Activated CD4-positive, alpha-beta memory T cell treated with anti-CD3 and anti-CD28 coated beads, Interleukin-2, amount 10 ng/mL, durations not matched to agents 7 days and 5 days (primary cell): ENCODE measurements around the gene DIP2B. TPM values are rescaled to one million over a fixed set of nuclear protein-coding genes. Genes with fewer than 3 reads are reported as not detected.
"Not testable (repeated sequence)": the region's sequence is repeated elsewhere in the genome, so short reads cannot be mapped to it uniquely, and the experiment has no call there.

ENCODE experiments used
- CTCF ChIA-PET: fragments of 350-600 bp; sonication (Branson Sonifier 250); formaldehyde crosslinking; loops from one replicate; lab custom pipeline; 2021; ENCODE audit warnings: antibody characterized with exemption, inconsistent platforms; lab: Charles Lee
- POLR2A ChIA-PET: fragments of 350-600 bp; sonication (Branson Sonifier 250); formaldehyde crosslinking; loops from one replicate; lab custom pipeline; 2021; ENCODE audit warnings: antibody characterized with exemption; lab: Charles Lee
- DNase-seq: peaks from one replicate; pipeline ENCODE4 v3.0.0-alpha.2; 2020
- H3K27ac Mint-ChIP-seq: one replicate; pipeline ENCODE4 v1.8.0; 2021; ENCODE audit warnings: mild to moderate bottlenecking, mixed read lengths
- H3K27me3 Mint-ChIP-seq: one replicate; pipeline ENCODE4 v1.8.0; 2021; ENCODE audit warnings: mixed read lengths
- H3K36me3 Mint-ChIP-seq: one replicate; pipeline ENCODE4 v1.8.0; 2021; ENCODE audit warnings: low read depth, mixed read lengths
- H3K4me1 Mint-ChIP-seq: one replicate; pipeline ENCODE4 v1.8.0; 2021; ENCODE audit warnings: mixed read lengths
- H3K4me3 Mint-ChIP-seq: one replicate; pipeline ENCODE4 v1.8.0; 2021; ENCODE audit warnings: mild to moderate bottlenecking, mixed read lengths
- H3K9me3 Mint-ChIP-seq: one replicate; pipeline ENCODE4 v1.8.0; 2021; ENCODE audit warnings: mixed read lengths
- total RNA-seq, 2 experiments: library from RNA; stranded (reverse); gene quantifications; one replicate each; pipeline ENCODE4 v1.2.3, GENCODE V29; 2021

DIP2B gene
- 10 to 100 TPM; 20.3 to 22.9 TPM for total RNA-seq

- H3K36me3 Mint-ChIP-seq = peaks cover 7% of the 10 kb centered on the region
- H3K4me1 Mint-ChIP-seq = peaks cover 49% of the 10 kb centered on the region
- no peaks in the 10 kb centered on the region for H3K27me3 Mint-ChIP-seq
- POLR2A ChIA-PET = interaction anchor here (0.5 to 6.0 kb wide), 21 partner anchors 9 to 713 kb away, joined by 3 to 44 read pairs (median 5); partner anchors contain the start of genes ATF1, LARP4 and POU6F1
- peak within 1 kb of the TSS; percentile 86 for H3K4me3 Mint-ChIP-seq
- peak; percentile 95 for DNase-seq
- H3K27ac Mint-ChIP-seq = peak within 1 kb of the TSS; percentile 82
- CTCF ChIA-PET = interaction anchor here (0.6 to 8.0 kb wide), 37 partner anchors 10 to 482 kb away, joined by 3 to 156 read pairs (median 4); partner anchors contain the start of gene COX14
- peaks cover 4% of the 10 kb centered on the region for H3K9me3 Mint-ChIP-seq
Observed at GRCh38 chr12:50504798-50505674, at the start of gene DIP2B. Gene DIP2B, plus strand, starts transcription at chr12:50504985. Its CDS starts 156 bp downstream, at chr12:50505141.

DNA sequence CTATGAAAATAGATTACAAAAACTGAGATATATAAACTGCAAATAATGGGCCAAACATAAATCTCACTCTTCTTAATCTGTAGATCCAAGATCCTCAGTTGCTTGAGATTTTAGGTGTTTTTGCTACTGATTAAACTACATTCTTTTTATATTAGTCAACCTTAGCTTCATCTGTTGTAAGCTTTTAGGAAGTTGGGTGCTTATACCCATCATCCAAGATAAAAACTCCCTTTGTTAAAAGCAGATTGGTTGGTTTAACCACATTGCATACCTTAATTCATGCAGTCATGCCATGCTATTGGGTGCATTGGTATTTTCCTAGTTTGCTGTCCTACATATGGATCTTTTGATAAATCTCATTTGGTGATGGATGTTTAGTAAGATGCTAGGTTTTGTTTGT, 46.2 kb upstream of the DIP2B start:
- ChIA-PET POLR2A (no interaction called here), CTCF (no interaction called here)
- Mint-ChIP-seq H3K9me3 (no peaks in the 10 kb centered on the region), H3K27me3 (no peaks in the 10 kb centered on the region), H3K36me3 (peaks cover 47% of the 10 kb centered on the region), H3K4me3 (no peak overlapping the region), H3K27ac (no peak overlapping the region), H3K4me1 (no peaks in the 10 kb centered on the region)
- no peak for DNase-seq

DNA sequence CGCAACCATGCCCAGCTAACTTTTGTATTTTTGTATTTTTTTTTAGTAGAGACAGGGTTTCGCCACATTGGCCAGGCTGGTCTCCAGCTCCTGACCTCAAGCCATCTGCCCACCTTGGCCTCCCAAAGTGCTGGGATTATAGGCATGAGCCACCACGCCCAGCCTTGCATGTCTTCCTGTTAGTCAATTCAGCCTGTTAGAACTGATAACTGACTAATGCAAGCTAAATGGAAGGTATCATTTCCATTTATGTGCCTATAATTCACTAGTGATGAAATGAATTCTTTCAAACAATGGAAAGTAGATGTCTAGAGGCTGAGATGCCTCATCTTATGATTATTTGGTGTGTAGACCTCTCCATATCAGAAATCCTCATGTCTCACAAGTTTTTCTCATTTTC, 37.3 kb upstream of the DIP2B start:
- CTCF ChIA-PET = interaction anchor here (0.6 kb wide), 1 partner anchor 207 kb away, joined by 3 read pairs; no protein-coding TSS in a partner anchor
- Mint-ChIP-seq H3K36me3 (peaks cover 51% of the 10 kb centered on the region), H3K27ac (no peak overlapping the region), H3K4me1 (no peaks in the 10 kb centered on the region), H3K9me3 (peaks cover 3% of the 10 kb centered on the region), H3K4me3 (no peak overlapping the region), H3K27me3 (no peaks in the 10 kb centered on the region)
- DNase-seq = no peak
- POLR2A ChIA-PET = interaction anchor here (0.6 to 1.5 kb wide), 3 partner anchors 14 to 346 kb away, joined by 3 to 4 read pairs (median 3); no protein-coding TSS in a partner anchor

GRCh38 chr12:50477241-50477832, 27.4 kb upstream of the DIP2B start:
- peaks cover 1% of the 10 kb centered on the region for H3K4me1 Mint-ChIP-seq
- H3K27ac Mint-ChIP-seq = no peak overlapping the region
- no peaks in the 10 kb centered on the region for H3K9me3 Mint-ChIP-seq
- ChIA-PET POLR2A (no interaction called here), CTCF (no interaction called here)
- no peak overlapping the region for H3K4me3 Mint-ChIP-seq
- no peak for DNase-seq
- peaks cover 40% of the 10 kb centered on the region for H3K36me3 Mint-ChIP-seq
- no peaks in the 10 kb centered on the region for H3K27me3 Mint-ChIP-seq

DNA sequence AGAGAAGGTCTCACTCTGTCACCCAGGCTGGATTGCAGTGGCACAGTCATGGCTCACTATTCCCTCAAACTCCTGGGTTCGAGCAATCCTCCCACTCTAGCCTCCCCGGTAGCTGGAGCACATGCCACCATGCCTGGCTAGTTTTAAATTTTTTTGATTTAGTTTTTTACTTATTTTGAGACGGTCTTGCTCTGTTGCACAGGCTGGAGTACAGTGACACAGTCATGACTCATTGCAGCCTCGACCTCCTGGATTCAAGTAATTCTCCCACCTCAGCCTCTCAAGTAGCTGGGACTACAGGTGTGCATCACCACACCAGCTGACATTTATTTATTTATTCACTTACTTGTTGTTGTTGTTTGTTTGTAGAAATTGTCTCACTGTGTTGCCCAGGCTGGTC, 22.2 kb upstream of the DIP2B start:
- Mint-ChIP-seq H3K27me3 (no peaks in the 10 kb centered on the region), H3K36me3 (peaks cover 4% of the 10 kb centered on the region), H3K27ac (no peak overlapping the region), H3K4me1 (no peaks in the 10 kb centered on the region), H3K9me3 (no peaks in the 10 kb centered on the region), H3K4me3 (no peak overlapping the region)
- ChIA-PET CTCF (no interaction called here), POLR2A (no interaction called here)
- no peak for DNase-seq

GRCh38 chr12:50483488-50483887, 21.3 kb upstream of the DIP2B start:
- no peak for DNase-seq
- no peaks in the 10 kb centered on the region for H3K4me1 Mint-ChIP-seq
- H3K4me3 Mint-ChIP-seq = no peak overlapping the region
- no peaks in the 10 kb centered on the region for H3K27me3 Mint-ChIP-seq
- no peaks in the 10 kb centered on the region for H3K9me3 Mint-ChIP-seq
- H3K36me3 Mint-ChIP-seq = peaks cover 2% of the 10 kb centered on the region
- CTCF ChIA-PET = interaction anchor here (1.5 kb wide), 1 partner anchor 11 kb away, joined by 3 read pairs; no protein-coding TSS in a partner anchor
- POLR2A ChIA-PET = no interaction called here
- no peak overlapping the region for H3K27ac Mint-ChIP-seq

DNA sequence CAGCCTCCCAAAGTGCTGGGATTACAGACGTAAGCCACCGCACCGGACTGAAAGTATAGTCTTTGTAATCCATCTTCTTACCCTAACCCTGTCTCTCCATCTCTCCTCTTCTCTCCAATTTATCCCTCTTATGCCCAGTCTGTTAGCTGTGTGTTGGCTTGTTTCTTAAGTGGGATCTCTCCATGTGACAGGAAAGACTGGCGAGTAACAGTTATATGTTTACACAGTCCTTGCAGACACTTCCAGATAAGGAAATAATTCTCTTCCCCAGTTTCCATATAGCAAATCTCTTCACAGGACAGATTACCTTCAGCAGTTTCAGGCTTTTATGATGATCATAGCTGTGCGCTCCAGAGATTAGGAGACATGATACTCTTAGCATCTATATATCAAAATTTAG, 16.0 kb upstream of the DIP2B start:
- no peak overlapping the region for H3K27ac Mint-ChIP-seq
- peaks cover 3% of the 10 kb centered on the region for H3K36me3 Mint-ChIP-seq
- H3K9me3 Mint-ChIP-seq = peaks cover 12% of the 10 kb centered on the region
- H3K4me3 Mint-ChIP-seq = no peak overlapping the region
- peaks cover 2% of the 10 kb centered on the region for H3K27me3 Mint-ChIP-seq
- POLR2A ChIA-PET = interaction anchor here (1.0 kb wide), 1 partner anchor 9 kb away, joined by 3 read pairs; no protein-coding TSS in a partner anchor
- CTCF ChIA-PET = no interaction called here
- no peaks in the 10 kb centered on the region for H3K4me1 Mint-ChIP-seq
- DNase-seq = no peak

DNA sequence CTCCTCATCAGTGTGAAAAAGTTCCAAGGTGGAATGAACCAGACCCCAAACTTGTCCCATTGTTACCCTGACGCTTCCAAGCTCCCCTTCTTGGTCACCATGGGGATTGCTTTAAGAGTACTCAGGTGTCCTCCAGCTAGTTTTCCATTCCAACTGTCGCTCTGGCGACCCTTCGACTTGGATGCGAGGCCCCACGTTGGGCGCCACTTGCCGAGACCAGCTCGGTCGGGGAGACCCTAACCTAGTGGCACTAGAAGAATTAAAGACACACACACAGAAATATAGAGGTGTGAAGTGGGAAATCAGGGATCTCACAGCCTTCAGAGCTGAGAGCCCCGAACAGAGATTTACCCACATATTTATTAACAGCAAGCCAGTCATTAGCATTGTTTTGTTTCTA, 6.7 kb upstream of the DIP2B start:
- H3K27me3 Mint-ChIP-seq, H3K4me1 Mint-ChIP-seq, CTCF ChIA-PET, DNase-seq, H3K4me3 Mint-ChIP-seq, H3K27ac Mint-ChIP-seq: not testable (repeated sequence)
- Mint-ChIP-seq H3K9me3 (peaks cover 45% of the 10 kb centered on the region), H3K36me3 (peaks cover 13% of the 10 kb centered on the region)
- POLR2A ChIA-PET = interaction anchor here (0.9 kb wide), 1 partner anchor 10 kb away, joined by 3 read pairs; no protein-coding TSS in a partner anchor

DNA sequence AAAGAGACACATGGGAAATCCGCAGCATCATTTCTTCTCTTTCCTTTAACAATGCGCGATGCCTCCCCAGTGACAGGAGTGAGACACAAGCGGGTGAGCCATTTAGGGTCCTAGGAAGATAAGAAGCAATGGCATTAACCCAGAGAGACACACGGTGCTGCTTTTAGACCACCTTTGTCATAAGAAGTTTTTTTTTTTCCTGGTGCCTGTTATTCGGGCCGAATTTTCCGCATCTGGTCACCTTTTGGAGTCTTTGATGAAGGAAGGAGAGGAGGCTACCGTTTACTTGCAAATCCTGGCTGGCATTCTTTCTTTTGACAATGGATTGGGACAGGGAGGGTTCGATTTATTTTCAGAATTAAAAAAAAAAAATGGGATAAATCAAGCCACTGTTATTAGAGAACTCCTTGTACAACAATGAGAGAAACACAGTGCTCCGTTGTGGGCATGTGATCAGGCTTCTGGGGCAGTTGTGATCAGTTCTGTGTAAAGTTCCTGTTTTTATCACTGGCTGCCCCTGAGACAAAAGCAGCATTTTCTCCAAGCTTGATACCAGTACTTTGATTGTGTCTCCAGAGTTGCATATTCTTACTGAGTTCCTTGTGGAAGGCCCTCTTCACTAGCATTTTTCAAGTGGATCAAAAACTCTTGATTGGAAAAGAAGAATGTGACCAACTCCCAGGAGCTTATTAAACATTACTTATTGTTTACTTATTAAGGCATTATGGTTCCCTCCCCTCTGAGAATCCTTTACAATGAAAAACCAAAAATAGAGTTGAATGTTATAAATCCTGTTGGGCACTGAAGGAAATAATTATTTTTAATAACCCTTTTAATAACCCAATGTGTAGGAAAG, 1.1 kb downstream of the DIP2B start:
- CTCF ChIA-PET = interaction anchor here (0.7 to 8.0 kb wide), 15 partner anchors 10 to 394 kb away, joined by 3 to 156 read pairs (median 4); partner anchors contain the start of gene COX14
- Mint-ChIP-seq H3K4me1 (peaks cover 50% of the 10 kb centered on the region), H3K27ac (peak overlapping the region; percentile 82), H3K9me3 (peaks cover 1% of the 10 kb centered on the region), H3K36me3 (peaks cover 7% of the 10 kb centered on the region), H3K4me3 (peak overlapping the region; percentile 86), H3K27me3 (no peaks in the 10 kb centered on the region)
- POLR2A ChIA-PET = interaction anchor here (0.7 to 6.0 kb wide), 23 partner anchors 9 to 668 kb away, joined by 3 to 44 read pairs (median 5); partner anchors contain the start of genes ATF1 and LARP4
- no peak for DNase-seq

DNA sequence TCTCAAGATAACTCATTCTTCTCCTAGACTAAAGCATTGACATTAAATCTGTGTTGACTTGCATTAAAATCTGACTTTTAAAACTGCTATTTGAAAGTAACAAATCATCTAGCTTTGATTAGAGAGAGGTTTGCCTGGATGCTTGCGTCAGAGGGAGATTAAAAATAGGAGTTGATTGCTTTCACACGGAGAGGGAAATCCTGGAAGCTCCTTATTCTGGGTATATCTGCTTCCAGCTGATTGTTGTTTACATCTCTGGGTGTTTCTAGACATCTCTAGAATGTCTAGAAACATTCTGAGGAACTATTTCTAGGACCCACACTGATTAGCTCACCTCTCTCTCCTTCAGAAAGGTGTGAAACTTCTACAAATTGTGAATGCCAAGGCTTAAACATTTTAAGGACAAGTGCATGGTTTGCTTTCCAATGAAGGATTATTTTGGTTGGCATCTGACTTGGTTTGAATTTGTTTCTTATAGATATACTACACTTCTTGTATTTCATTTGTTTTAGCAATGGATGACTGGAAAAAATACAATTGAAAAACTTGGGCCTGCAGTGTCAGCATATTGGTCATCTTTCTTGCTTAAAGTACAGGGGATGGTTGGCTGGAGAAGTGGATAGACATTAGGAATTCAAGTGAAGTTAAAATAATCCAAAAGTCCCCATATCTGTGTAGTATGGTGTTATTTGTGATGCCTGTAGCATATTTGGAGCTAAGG, 2.1 kb downstream of the DIP2B start:
- ChIA-PET CTCF (interaction anchor here (1.1 to 8.0 kb wide), 4 partner anchors 9 to 258 kb away, joined by 3 to 156 read pairs (median 6); partner anchors contain the start of gene ATF1), POLR2A (interaction anchor here (0.7 to 6.0 kb wide), 13 partner anchors 17 to 260 kb away, joined by 3 to 44 read pairs (median 5); partner anchors contain the start of gene ATF1)
- H3K36me3 Mint-ChIP-seq = peaks cover 7% of the 10 kb centered on the region
- no peaks in the 10 kb centered on the region for H3K27me3 Mint-ChIP-seq
- H3K4me1 Mint-ChIP-seq = peaks cover 50% of the 10 kb centered on the region
- H3K9me3 Mint-ChIP-seq = no peaks in the 10 kb centered on the region
- no peak for DNase-seq
- peak overlapping the region; percentile 86 for H3K4me3 Mint-ChIP-seq
- H3K27ac Mint-ChIP-seq = no peak overlapping the region

DNA sequence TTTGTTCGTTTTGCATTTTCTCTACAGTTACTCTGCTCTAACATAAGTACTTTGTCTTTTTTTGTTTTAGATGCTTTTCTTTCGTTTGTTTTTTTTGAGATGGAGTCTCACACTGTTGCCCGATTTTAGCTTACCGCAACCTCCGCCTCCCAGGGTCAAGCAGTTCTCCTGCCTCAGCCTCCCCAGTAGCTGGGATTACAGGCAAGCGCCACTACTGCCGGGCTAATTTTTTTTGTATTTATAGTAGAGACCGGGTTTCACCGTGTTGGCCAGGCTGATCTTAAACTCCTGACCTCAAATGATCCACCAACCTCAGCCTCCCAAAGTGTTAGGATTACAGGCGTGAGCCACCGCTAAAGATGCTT, 2.7 kb downstream of the DIP2B start:
- CTCF ChIA-PET = interaction anchor here (1.1 to 8.0 kb wide), 6 partner anchors 9 to 257 kb away, joined by 3 to 156 read pairs (median 6); partner anchors contain the start of gene ATF1
- POLR2A ChIA-PET = interaction anchor here (1.1 to 6.0 kb wide), 11 partner anchors 13 to 261 kb away, joined by 3 to 44 read pairs (median 6); partner anchors contain the start of gene ATF1
- H3K36me3 Mint-ChIP-seq = peaks cover 7% of the 10 kb centered on the region
- peaks cover 50% of the 10 kb centered on the region for H3K4me1 Mint-ChIP-seq
- H3K27me3 Mint-ChIP-seq = no peaks in the 10 kb centered on the region
- no peak overlapping the region for H3K27ac Mint-ChIP-seq
- no peak for DNase-seq
- no peaks in the 10 kb centered on the region for H3K9me3 Mint-ChIP-seq
- H3K4me3 Mint-ChIP-seq = peak overlapping the region; percentile 86
